Measurements from ENCODE around the gene PKMYT1. TPM values are rescaled to one million over a fixed set of nuclear protein-coding genes. Genes with fewer than 3 reads are reported as not detected.

Gene PKMYT1
- total RNA-seq, 3 donors from 2014 or later, result 3.1 to 20.0 (median 6.9) TPM

GRCh38 chr16:2987286-2987685 is 7.0 kb upstream of the PKMYT1 start:
- peaks cover 7% of the 10 kb centered on the region for H3K4me1 ChIP-seq (ENCODE audit: low read depth)
- H3K9me3 ChIP-seq, result no peaks in the 10 kb centered on the region
- no peak for TF ChIP-seq CTCF (IDR thresholded peaks at IDR 0.05)
- ATAC-seq, result no peak
- no peak for DNase-seq
- no peak overlapping the region for H3K4me3 ChIP-seq
- no peaks in the 10 kb centered on the region for H3K36me3 ChIP-seq (ENCODE audit: low read depth)
- intact Hi-C loops (cut with DNase I, micrococcal nuclease), result no loop called here

DNA sequence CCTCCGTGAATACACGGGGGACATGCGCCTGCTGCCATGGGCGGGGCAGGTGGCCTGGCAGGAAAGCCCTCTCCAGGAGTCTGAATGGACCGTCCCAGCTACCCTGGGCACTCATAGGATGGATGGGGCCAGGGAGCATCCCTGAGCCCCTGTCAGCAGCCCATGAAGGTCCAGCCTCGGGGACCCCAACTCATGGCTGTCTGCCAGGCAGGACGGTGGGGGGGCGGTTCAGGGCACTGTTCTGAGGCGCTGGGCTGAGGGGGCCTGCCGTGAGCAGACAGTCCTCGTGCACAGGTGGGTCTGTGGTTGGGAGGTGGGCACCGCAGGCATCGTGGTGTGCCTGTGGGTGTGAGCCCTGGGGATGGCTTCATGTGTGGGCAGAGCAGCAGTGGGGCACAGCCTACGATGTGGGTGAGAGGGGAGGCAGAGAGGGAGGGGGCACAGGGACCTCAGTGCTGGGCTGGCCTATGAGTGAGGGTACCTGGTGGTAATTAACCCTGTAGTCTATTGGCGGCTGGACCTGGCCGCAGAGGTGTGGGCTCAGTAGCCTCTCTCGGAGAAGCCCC is 6.5 kb upstream of the PKMYT1 start:
- peaks cover 7% of the 10 kb centered on the region for H3K4me1 ChIP-seq (ENCODE audit: low read depth)
- no peaks in the 10 kb centered on the region for H3K9me3 ChIP-seq
- no peak for DNase-seq
- no peak for TF ChIP-seq CTCF (IDR thresholded peaks at IDR 0.05)
- intact Hi-C loops (cut with DNase I, micrococcal nuclease), result no loop called here
- no peak for ATAC-seq
- no peak overlapping the region for H3K4me3 ChIP-seq
- no peaks in the 10 kb centered on the region for H3K36me3 ChIP-seq (ENCODE audit: low read depth)

DNA sequence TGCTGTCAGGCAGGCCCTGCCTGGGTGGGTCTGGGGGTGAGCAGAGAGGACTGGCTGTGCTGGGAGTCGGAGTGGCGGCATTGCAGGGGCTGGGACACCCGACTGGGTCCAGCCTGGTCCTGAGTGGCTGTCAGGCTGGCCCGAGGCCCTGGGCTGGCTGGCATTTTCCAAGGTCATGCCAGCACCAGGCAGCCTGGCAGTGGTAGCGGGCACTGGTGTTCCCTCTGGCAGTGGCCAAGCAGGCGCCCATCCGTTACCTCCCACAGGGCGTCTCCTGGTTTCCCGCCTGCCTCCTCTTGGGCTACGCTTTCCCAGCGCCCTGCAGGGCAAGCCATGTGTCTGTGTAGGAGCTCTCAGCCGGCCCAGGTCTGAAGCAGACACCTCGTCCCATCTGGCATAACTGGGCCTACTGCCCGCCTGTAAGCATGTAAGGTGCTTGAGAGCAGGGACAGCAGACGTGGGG is 5.7 kb upstream of the PKMYT1 start:
- no peak overlapping the region for H3K4me3 ChIP-seq
- no peak for TF ChIP-seq CTCF (IDR thresholded peaks at IDR 0.05)
- H3K9me3 ChIP-seq, result no peaks in the 10 kb centered on the region
- ATAC-seq, result no peak
- H3K36me3 ChIP-seq (ENCODE audit: low read depth), result no peaks in the 10 kb centered on the region
- no peak for DNase-seq
- intact Hi-C loops (cut with DNase I, micrococcal nuclease), result no loop called here
- H3K4me1 ChIP-seq (ENCODE audit: low read depth), result peaks cover 12% of the 10 kb centered on the region

GRCh38 chr16:2985462-2985861 is 5.2 kb upstream of the PKMYT1 start:
- DNase-seq (no peak), ATAC-seq (no peak)
- Histone ChIP-seq H3K4me3 (no peak overlapping the region), H3K9me3 (no peaks in the 10 kb centered on the region), H3K4me1 (ENCODE audit: low read depth) (peaks cover 14% of the 10 kb centered on the region), H3K36me3 (ENCODE audit: low read depth) (no peaks in the 10 kb centered on the region)
- intact Hi-C loops (cut with DNase I, micrococcal nuclease), result no loop called here
- no peak for TF ChIP-seq CTCF (IDR thresholded peaks at IDR 0.05)

GRCh38 chr16:2983706-2984136 is 3.5 kb upstream of the PKMYT1 start:
- no peak overlapping the region for H3K4me3 ChIP-seq
- TF ChIP-seq CTCF (IDR thresholded peaks at IDR 0.05), result peak; percentile 94
- peaks cover 23% of the 10 kb centered on the region for H3K4me1 ChIP-seq (ENCODE audit: low read depth)
- no peaks in the 10 kb centered on the region for H3K9me3 ChIP-seq
- DNase-seq (peak; percentile 86 to 92 (median 86)), ATAC-seq (peak; percentile 78)
- intact Hi-C loops (cut with DNase I, micrococcal nuclease), result no loop called here
- no peaks in the 10 kb centered on the region for H3K36me3 ChIP-seq (ENCODE audit: low read depth)

GRCh38 chr16:2982402-2982801 is 2.2 kb upstream of the PKMYT1 start:
- ATAC-seq (no peak), DNase-seq (no peak)
- peaks cover 26% of the 10 kb centered on the region for H3K4me1 ChIP-seq (ENCODE audit: low read depth)
- TF ChIP-seq CTCF (IDR thresholded peaks at IDR 0.05), result no peak
- H3K4me3 ChIP-seq, result no peak overlapping the region
- H3K9me3 ChIP-seq, result no peaks in the 10 kb centered on the region
- intact Hi-C loops (cut with DNase I, micrococcal nuclease), result no loop called here
- no peaks in the 10 kb centered on the region for H3K36me3 ChIP-seq (ENCODE audit: low read depth)

Data from mucosa of descending colon (tissue), 3 donors.